ENCODE results near the gene ZNF407. TPM values are rescaled to one million over a fixed set of nuclear protein-coding genes. Genes with fewer than 3 reads are reported as not detected.

The ZNF407 gene
- total and polyA plus RNA-seq, 4 donors, result 1.9 to 16.5 (median 6.6) TPM

GRCh38 chr18:75090336-75090735, 492.7 kb downstream of the ZNF407 start:
- H3K27ac ChIP-seq (ENCODE audit: low read depth in 1 of 2, low read length in 2 of 2), result no peak overlapping the region
- no peaks in the 10 kb centered on the region for H3K36me3 ChIP-seq (ENCODE audit: control insufficient read depth in 4 of 4, insufficient read depth in 3 of 4, low read depth in 1 of 4, low read length in 3 of 4)
- H3K4me1 ChIP-seq (ENCODE audit: control insufficient read depth in 4 of 4, insufficient read depth in 4 of 4, low read length in 3 of 4), result no peaks in the 10 kb centered on the region
- no peaks in the 10 kb centered on the region for H3K9me3 ChIP-seq (ENCODE audit: control insufficient read depth in 4 of 4, low read length in 3 of 4)
- no peaks in the 10 kb centered on the region for H3K27me3 ChIP-seq (ENCODE audit: control insufficient read depth in 4 of 4, insufficient read depth in 4 of 4, low read length in 3 of 4)
- peak; percentile 25 for DNase-seq (ENCODE audit: low spot score)
- no peak overlapping the region for H3K4me3 ChIP-seq (ENCODE audit: low read depth in 1 of 3, low read length in 3 of 3)
- 86% methylated on average over 22 of the region's 22 CpGs for WGBS
- TF ChIP-seq FOXA2 (IDR thresholded peaks at IDR 0.05) (no peak), GABPA (IDR thresholded peaks at IDR 0.05 in 1 of 2, conservative IDR thresholded peaks at IDR 0.05 in 1 of 2) (no peak), TAF1 (conservative IDR thresholded peaks at IDR 0.05) (no peak), ZBTB33 (IDR thresholded peaks at IDR 0.05) (no peak), REST (IDR thresholded peaks at IDR 0.05) (no peak), SP1 (IDR thresholded peaks at IDR 0.05) (no peak), RXRA (IDR thresholded peaks at IDR 0.05) (no peak), RAD21 (IDR thresholded peaks at IDR 0.05) (no peak), EGR1 (IDR thresholded peaks at IDR 0.05; ENCODE audit: low read depth in 2 of 2) (no peak), ATF3 (IDR thresholded peaks at IDR 0.05) (no peak), HNF4G (IDR thresholded peaks at IDR 0.05) (no peak)
- no peak overlapping the region for H3K9ac ChIP-seq (ENCODE audit: low read depth in 1 of 2, low read length in 2 of 2)

- no peaks in the 10 kb centered on the region for H3K36me3 ChIP-seq (ENCODE audit: control insufficient read depth in 4 of 4, insufficient read depth in 3 of 4, low read depth in 1 of 4, low read length in 3 of 4)
- H3K9ac ChIP-seq (ENCODE audit: low read depth in 1 of 2, low read length in 2 of 2), result no peak overlapping the region
- no peaks in the 10 kb centered on the region for H3K4me1 ChIP-seq (ENCODE audit: control insufficient read depth in 4 of 4, insufficient read depth in 4 of 4, low read length in 3 of 4)
- 89% methylated on average over 6 of the region's 6 CpGs for WGBS
- H3K27me3 ChIP-seq (ENCODE audit: control insufficient read depth in 4 of 4, insufficient read depth in 4 of 4, low read length in 3 of 4), result peaks cover 0 to 3% (median 0%) of the 10 kb centered on the region in 4 donors
- H3K27ac ChIP-seq (ENCODE audit: low read depth in 1 of 2, low read length in 2 of 2), result no peak overlapping the region
- no peaks in the 10 kb centered on the region for H3K9me3 ChIP-seq (ENCODE audit: control insufficient read depth in 4 of 4, low read length in 3 of 4)
- H3K4me3 ChIP-seq (ENCODE audit: low read depth in 1 of 3, low read length in 3 of 3), result no peak overlapping the region
- peak; percentile 16 for DNase-seq (ENCODE audit: low spot score)
- TF ChIP-seq FOXA2 (IDR thresholded peaks at IDR 0.05) (no peak), GABPA (IDR thresholded peaks at IDR 0.05 in 1 of 2, conservative IDR thresholded peaks at IDR 0.05 in 1 of 2) (no peak), FOXA1 (IDR thresholded peaks at IDR 0.05) (no peak), JUND (IDR thresholded peaks at IDR 0.05) (no peak), ATF3 (IDR thresholded peaks at IDR 0.05) (no peak)
Measured at GRCh38 chr18:75097491-75098225, 500.0 kb downstream of the ZNF407 start.
